Tibial artery (tissue), 4 donors: ENCODE measurements around the gene CTNNA2.

Source experiments
- DNase-seq, 2 donors: peaks; one replicate each; pipeline ENCODE4 v3.0.0-alpha.2; 2019
- H3K27ac ChIP-seq, 2 donors: fragments of 200-600 bp; sonication (generic) in 1 of 2; 1 replicate in 1 of 2; 2 replicates in 1 of 2; pipeline ENCODE4 v1.5.1; 2018 to 2019; ENCODE audit warnings: mild to moderate bottlenecking in 1 of 2
- H3K27me3 ChIP-seq, 2 donors: fragments of 200-600 bp; sonication (generic) in 1 of 2; one replicate each; pipeline versions ENCODE4 v1.5.1 to v1.6.0; 2016 to 2019
- H3K36me3 ChIP-seq, 3 donors: fragments of 200-600 bp; sonication (generic) in 2 of 3; one replicate each; pipeline ENCODE4 v1.5.1; 2016 to 2019; ENCODE audit warnings: mild to moderate bottlenecking in 2 of 3
- H3K4me1 ChIP-seq, 4 donors: fragments of 200-600 bp; sonication (generic) in 2 of 4; 1 replicate in 3 of 4; 2 replicates in 1 of 4; pipeline ENCODE4 v1.5.1; 2016 to 2019
- H3K4me3 ChIP-seq, 2 donors: fragments of 200-600 bp; sonication (generic) in 1 of 2; 1 replicate in 1 of 2; 2 replicates in 1 of 2; pipeline ENCODE4 v1.5.1; 2018 to 2019; ENCODE audit warnings: mild to moderate bottlenecking in 2 of 2
- H3K9me3 ChIP-seq, 3 donors: fragments of 200-600 bp; sonication (generic) in 1 of 3; one replicate each; pipeline ENCODE4 v1.5.1; 2016 to 2019
- CTCF ChIP-seq, 2 experiments: fragments of 200-600 bp in 1 of 2; fragments of 450-650 bp in 1 of 2; IDR thresholded peaks; one replicate each; pipeline ENCODE4 v1.5.1; 2017 to 2019; ENCODE audit warnings: antibody characterized with exemption in 2 of 2, mild to moderate bottlenecking in 1 of 2, moderate library complexity in 1 of 2
- intact Hi-C: fragments of 100-400 bp; cut with DNase I; formaldehyde crosslinking; loops from one replicate; pipeline ENCODE4 v1.15.0; 2023; ENCODE audit warnings: low total_unique reads

Gene CTNNA2

GRCh38 chr2:79849241-79849640 is 336.4 kb downstream of the CTNNA2 start:
- intact Hi-C loops = no loop called here
- TF ChIP-seq CTCF (IDR thresholded peaks at IDR 0.05) = no peak
- no peak for DNase-seq
- Histone ChIP-seq H3K36me3 (no peaks in the 10 kb centered on the region), H3K4me1 (no peaks in the 10 kb centered on the region), H3K9me3 (no peaks in the 10 kb centered on the region), H3K4me3 (no peak overlapping the region), H3K27ac (no peak overlapping the region), H3K27me3 (no peaks in the 10 kb centered on the region)

- no peaks in the 10 kb centered on the region for H3K4me1 ChIP-seq
- H3K27ac ChIP-seq = no peak overlapping the region
- H3K4me3 ChIP-seq = no peak overlapping the region
- H3K9me3 ChIP-seq = no peaks in the 10 kb centered on the region
- intact Hi-C loops = no loop called here
- DNase-seq = no peak
- H3K27me3 ChIP-seq = no peaks in the 10 kb centered on the region
- no peak for TF ChIP-seq CTCF (IDR thresholded peaks at IDR 0.05)
- no peaks in the 10 kb centered on the region for H3K36me3 ChIP-seq
Measured at GRCh38 chr2:79849949-79850348, 337.1 kb downstream of the CTNNA2 start.

- no peak for DNase-seq
Measured at GRCh38 chr2:79850912-79851311, 338.1 kb downstream of the CTNNA2 start.

GRCh38 chr2:79855264-79856006 is 342.6 kb downstream of the CTNNA2 start:
- TF ChIP-seq CTCF (IDR thresholded peaks at IDR 0.05) = no peak
- Histone ChIP-seq H3K27ac (no peak overlapping the region), H3K4me3 (no peak overlapping the region), H3K4me1 (no peaks in the 10 kb centered on the region), H3K36me3 (no peaks in the 10 kb centered on the region), H3K9me3 (no peaks in the 10 kb centered on the region), H3K27me3 (no peaks in the 10 kb centered on the region)
- intact Hi-C loops = no loop called here
- DNase-seq = no peak

More at GRCh38 chr2:79850912-79851311, 338.1 kb downstream of the CTNNA2 start:
- H3K27ac ChIP-seq = no peak overlapping the region
- intact Hi-C loops = no loop called here
- H3K27me3 ChIP-seq = no peaks in the 10 kb centered on the region
- no peak overlapping the region for H3K4me3 ChIP-seq
- no peaks in the 10 kb centered on the region for H3K9me3 ChIP-seq
- no peaks in the 10 kb centered on the region for H3K36me3 ChIP-seq
- no peak for TF ChIP-seq CTCF (IDR thresholded peaks at IDR 0.05)
- H3K4me1 ChIP-seq = no peaks in the 10 kb centered on the region

GRCh38 chr2:79857888-79858287 is 345.0 kb downstream of the CTNNA2 start:
- Histone ChIP-seq H3K36me3 (no peaks in the 10 kb centered on the region), H3K27me3 (no peaks in the 10 kb centered on the region), H3K4me1 (no peaks in the 10 kb centered on the region), H3K9me3 (no peaks in the 10 kb centered on the region), H3K4me3 (no peak overlapping the region), H3K27ac (no peak overlapping the region)
- intact Hi-C loops = no loop called here
- DNase-seq = no peak
- TF ChIP-seq CTCF (IDR thresholded peaks at IDR 0.05) = no peak
